ENCODE results near the gene SIPA1L3. TPM values are rescaled to one million over a fixed set of nuclear protein-coding genes. Genes with fewer than 3 reads are reported as not detected.

The SIPA1L3 gene
- total RNA-seq, 1 experiment from 2014 or later = 66.3 TPM

DNA sequence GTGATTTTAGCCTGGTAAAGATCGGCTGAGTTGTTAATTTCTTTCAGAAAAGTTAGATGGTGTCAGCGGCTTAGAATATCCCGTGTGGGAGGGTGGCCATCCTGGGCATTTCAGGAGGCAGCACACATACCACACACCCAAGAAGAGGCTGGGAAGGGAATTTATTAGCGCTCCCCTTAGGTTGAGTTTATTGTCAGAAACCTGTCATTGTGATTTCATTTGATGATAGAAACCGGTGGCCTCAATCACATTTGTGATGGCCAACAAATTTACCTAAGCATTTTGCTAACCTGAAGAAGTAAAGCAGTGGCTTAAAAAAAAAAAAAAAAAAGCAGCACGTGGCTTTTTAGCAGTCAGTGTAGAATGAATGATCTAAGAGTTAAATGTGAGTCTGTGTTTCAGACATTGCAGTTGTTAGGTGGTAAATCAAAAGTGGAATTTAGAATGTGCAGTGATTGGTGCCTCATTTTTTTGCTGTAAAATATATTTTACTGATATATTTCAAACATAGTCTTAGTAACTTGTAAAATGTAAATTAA lies 2.7 kb downstream of the SIPA1L3 start:
- POLR2A ChIA-PET = no interaction called here
- CTCF ChIA-PET = no interaction called here
- H3K4me1 ChIP-seq (ENCODE audit: control insufficient read depth, insufficient read depth, low read length) = peaks cover 10% of the 10 kb centered on the region
- no peak for DNase-seq (ENCODE audit: low read depth, low spot score)
- ATAC-seq = no peak
- no peaks in the 10 kb centered on the region for H3K36me3 ChIP-seq (ENCODE audit: control insufficient read depth, insufficient read depth, low read length)
- no peak overlapping the region for H3K4me3 ChIP-seq (ENCODE audit: low read depth in 2 of 2, low read length in 2 of 2)
- no peak overlapping the region; the same call in 1 of the 2 replicates for H3K27ac ChIP-seq (ENCODE audit: low read length)
- no peak for TF ChIP-seq REST (IDR thresholded peaks at IDR 0.05; ENCODE audit: insufficient read depth in 1 of 2, low read depth in 2 of 2, low read length in 1 of 2)
- TF ChIP-seq TCF7L2 (IDR thresholded peaks at IDR 0.05; ENCODE audit: low read depth, low read length) = no peak
- TF ChIP-seq, protein P1, sequence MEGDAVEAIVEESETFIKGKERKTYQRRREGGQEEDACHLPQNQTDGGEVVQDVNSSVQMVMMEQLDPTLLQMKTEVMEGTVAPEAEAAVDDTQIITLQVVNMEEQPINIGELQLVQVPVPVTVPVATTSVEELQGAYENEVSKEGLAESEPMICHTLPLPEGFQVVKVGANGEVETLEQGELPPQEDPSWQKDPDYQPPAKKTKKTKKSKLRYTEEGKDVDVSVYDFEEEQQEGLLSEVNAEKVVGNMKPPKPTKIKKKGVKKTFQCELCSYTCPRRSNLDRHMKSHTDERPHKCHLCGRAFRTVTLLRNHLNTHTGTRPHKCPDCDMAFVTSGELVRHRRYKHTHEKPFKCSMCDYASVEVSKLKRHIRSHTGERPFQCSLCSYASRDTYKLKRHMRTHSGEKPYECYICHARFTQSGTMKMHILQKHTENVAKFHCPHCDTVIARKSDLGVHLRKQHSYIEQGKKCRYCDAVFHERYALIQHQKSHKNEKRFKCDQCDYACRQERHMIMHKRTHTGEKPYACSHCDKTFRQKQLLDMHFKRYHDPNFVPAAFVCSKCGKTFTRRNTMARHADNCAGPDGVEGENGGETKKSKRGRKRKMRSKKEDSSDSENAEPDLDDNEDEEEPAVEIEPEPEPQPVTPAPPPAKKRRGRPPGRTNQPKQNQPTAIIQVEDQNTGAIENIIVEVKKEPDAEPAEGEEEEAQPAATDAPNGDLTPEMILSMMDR (IDR thresholded peaks at IDR 0.05) = no peak
- no peak for TF ChIP-seq SIN3A (IDR thresholded peaks at IDR 0.05; ENCODE audit: borderline replicate concordance, insufficient read depth, low read depth, low read length)
- no peak for TF ChIP-seq POLR2AphosphoS5 (IDR thresholded peaks at IDR 0.05; ENCODE audit: low read depth, low read length)
- intact Hi-C loops (cut with micrococcal nuclease; ENCODE audit: unreplicated experiment) (loop anchor here (10.0 kb wide), 4 partner anchors 75 to 315 kb away; partner anchors contain the start of gene DPF1), in situ Hi-C loops (cut with HindIII; ENCODE audit: low pct_unique_long_range_greater_than_20kb, low sequenced_read_pairs) (no loop called here)
- no peaks in the 10 kb centered on the region for H3K9me3 ChIP-seq (ENCODE audit: control insufficient read depth, insufficient read depth, low read depth, low read length)
- no TSS peak for BruUV-seq (replicated peaks)
- no peaks in the 10 kb centered on the region for H3K27me3 ChIP-seq (ENCODE audit: control insufficient read depth, insufficient read depth, low read length)

DNA sequence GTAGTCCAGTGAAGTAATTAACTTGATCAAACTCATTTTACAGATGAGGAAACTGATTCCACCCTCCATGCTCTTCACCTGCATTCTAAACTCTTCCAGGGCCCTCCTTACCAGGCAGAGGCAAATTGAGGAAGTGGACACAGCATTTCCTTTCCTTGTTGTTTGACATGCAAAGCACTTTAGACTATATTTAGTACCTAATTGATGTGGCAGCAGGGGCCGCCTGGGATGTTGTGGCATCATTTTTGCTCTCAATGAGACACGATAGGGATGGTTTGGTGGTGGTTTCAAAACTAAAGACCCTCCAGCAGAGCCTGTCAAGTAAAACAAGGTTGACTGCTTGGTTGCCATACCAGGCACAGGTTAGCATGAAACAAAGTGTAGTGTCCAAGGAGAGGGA lies 7.9 kb downstream of the SIPA1L3 start:
- ATAC-seq = no peak
- no TSS peak for BruUV-seq (replicated peaks)
- H3K27ac ChIP-seq (ENCODE audit: low read length) = no peak overlapping the region
- DNase-seq (ENCODE audit: low read depth, low spot score) = no peak
- in situ Hi-C loops (cut with HindIII; ENCODE audit: low pct_unique_long_range_greater_than_20kb, low sequenced_read_pairs) = no loop called here
- no peaks in the 10 kb centered on the region for H3K36me3 ChIP-seq (ENCODE audit: control insufficient read depth, insufficient read depth, low read length)
- no peaks in the 10 kb centered on the region for H3K9me3 ChIP-seq (ENCODE audit: control insufficient read depth, insufficient read depth, low read depth, low read length)
- H3K4me1 ChIP-seq (ENCODE audit: control insufficient read depth, insufficient read depth, low read length) = no peaks in the 10 kb centered on the region
- ChIA-PET POLR2A (interaction anchor here (0.6 kb wide), 1 partner anchor 115 kb away, joined by 3 read pairs; no protein-coding TSS in a partner anchor), CTCF (no interaction called here)
- intact Hi-C loops (cut with micrococcal nuclease; ENCODE audit: unreplicated experiment) = no loop called here
- TF ChIP-seq, protein P1 (IDR thresholded peaks at IDR 0.05) = no peak
- TF ChIP-seq TCF7L2 (IDR thresholded peaks at IDR 0.05; ENCODE audit: low read depth, low read length) (no peak), POLR2AphosphoS5 (IDR thresholded peaks at IDR 0.05; ENCODE audit: low read depth, low read length) (no peak), REST (IDR thresholded peaks at IDR 0.05; ENCODE audit: insufficient read depth in 1 of 2, low read depth in 2 of 2, low read length in 1 of 2) (no peak), SIN3A (IDR thresholded peaks at IDR 0.05; ENCODE audit: borderline replicate concordance, insufficient read depth, low read depth, low read length) (no peak)
- no peak overlapping the region for H3K4me3 ChIP-seq (ENCODE audit: low read depth in 2 of 2, low read length in 2 of 2)
- no peaks in the 10 kb centered on the region for H3K27me3 ChIP-seq (ENCODE audit: control insufficient read depth, insufficient read depth, low read length)

All from Panc1 (cell line).